Stimulated activated CD4-positive, alpha-beta T cell treated with anti-CD3 and anti-CD28 coated beads, TNF-alpha, amount 100 ng/mL, for 48 hours (primary cell): Measurements from ENCODE around the gene TAC4.

Experiments used
- DNase-seq, 3 donors: peaks; one replicate each; pipeline ENCODE4 v3.0.0-alpha.2; 2020; ENCODE audit warnings: low read depth in 3 of 3

TAC4 gene

DNA sequence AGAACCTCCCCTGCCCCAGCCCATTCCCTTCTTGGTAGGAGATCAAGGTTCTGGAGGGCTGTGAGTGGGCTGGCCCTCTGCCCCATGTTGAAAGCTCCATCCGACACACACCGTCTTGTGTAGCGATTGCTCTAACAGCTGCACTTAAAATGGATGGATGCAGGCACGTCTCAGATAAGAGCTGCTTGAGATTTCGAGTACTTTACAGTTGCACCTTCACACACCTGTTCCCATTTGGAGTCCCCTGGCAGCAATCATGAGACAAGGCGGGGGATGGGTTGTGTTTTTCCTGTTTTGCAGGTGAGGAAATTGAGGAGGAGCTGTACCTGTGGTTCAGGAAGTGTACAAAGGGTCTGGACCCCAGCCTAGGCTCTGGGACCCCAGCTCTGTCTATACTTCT, 25.6 kb upstream of the TAC4 start:
- no peak for DNase-seq

DNA sequence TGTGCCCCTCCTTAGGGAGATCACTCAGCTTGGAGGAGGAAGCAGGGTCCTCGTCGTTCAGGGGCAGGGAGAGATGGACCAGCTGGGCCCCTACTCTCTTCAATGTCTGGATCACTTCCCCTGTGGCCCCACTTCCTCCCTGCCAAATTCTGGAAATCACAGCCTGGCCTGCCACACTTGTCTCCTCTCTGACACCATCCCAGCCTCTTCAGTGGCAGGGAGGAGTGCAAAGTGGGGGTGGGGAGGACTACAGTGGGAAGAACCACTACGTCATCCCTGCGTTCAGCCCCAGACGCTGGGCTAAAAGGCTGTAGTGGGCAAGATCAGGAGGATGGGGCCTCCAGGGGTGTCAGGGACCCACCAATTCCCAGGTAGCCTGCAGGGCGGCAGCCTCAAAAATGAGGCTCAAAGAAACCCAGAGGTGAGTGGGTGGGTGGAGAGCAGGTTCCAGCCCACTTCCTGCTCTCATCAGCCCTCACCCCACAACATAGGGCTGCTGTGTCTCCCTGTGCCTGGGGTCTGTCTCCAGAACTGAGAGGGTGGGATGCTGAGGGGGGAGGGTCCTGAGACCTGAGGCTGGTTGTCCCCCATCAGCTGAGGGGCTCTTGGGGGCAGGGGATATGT, 25.0 kb upstream of the TAC4 start:
- peak in 1 of 3 donors; percentile 19 for DNase-seq

DNA sequence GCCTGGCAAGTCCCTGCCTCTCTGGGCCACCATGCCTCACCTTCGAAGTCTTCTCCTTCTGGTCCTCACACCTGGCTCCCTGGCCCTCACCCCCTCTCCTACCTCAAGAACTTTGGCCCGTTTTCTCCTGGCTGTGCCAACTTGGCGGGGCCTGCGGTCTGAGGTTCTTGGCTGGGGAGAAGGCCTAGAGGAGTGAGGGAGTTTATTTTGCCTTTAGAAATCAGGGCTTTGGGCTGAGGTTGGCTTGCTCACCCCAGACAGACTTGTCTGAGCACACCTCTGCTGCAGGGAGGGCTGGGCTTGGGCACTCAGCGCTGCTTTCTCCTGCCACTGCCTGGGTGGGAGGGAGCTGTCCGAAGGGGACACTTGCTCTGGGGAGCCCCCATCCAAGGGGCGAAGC, 23.3 kb upstream of the TAC4 start:
- DNase-seq = no peak

DNA sequence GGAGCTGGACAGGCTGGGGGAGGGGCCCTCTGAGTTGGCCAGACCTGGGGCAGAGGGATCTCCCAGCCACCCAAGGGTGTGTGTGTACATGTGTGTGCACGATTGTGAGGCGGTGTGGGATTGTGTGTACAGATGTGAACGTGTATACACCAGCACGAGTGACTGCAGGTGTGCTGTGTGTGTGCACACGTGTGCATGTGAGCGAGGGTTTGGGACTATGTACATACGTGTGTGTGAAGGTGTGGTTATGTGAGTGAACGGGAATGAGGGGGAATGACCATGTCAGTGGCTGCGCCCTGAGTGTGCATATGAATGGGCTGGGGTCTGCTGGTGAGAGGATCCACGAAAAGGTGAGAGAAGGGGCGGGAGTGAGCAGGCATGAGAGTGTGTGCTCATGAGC, 22.4 kb upstream of the TAC4 start:
- no peak for DNase-seq

DNA sequence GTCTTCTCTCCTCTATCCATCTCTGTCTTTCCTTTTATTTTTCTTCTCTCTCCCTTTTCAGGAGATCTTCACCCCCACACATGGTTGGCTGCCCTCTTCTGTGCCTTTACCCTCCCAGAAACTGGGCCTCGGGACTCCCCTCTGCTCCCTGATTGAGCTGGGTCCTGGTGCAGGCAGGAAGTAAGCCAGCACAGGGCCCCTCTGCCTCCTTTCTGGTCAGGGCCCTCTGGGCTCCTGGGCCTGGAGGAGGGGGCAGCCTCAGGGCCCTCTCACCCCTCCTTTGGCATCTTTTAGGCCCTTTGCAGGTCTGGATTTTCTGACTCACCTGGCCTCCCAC, 21.1 kb upstream of the TAC4 start:
- no peak for DNase-seq

DNA sequence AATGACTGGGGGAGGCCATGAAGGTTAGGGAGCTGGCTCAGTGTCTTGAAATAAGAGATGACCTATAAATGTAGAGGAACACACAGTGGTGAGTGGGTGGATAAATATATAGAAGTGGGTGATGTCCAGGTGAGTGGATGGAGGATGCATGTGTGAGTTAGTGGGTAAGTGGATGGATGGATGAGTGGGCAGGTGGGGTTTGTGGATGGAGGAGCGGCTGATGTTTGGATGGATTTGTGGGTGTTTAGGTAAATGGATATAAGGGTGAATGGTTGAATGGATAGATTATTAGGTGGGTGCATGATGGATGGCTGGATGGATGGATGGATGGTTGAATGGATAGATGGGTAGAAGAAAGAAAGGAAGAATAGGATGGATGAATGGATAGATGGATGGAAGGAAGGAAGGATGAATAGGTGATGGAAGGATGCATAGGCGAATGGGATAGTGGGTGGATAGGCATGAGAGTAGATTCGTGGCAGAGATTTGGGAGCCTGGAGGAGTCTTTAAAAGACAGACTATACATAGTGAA, 19.1 kb upstream of the TAC4 start:
- no peak for DNase-seq

DNA sequence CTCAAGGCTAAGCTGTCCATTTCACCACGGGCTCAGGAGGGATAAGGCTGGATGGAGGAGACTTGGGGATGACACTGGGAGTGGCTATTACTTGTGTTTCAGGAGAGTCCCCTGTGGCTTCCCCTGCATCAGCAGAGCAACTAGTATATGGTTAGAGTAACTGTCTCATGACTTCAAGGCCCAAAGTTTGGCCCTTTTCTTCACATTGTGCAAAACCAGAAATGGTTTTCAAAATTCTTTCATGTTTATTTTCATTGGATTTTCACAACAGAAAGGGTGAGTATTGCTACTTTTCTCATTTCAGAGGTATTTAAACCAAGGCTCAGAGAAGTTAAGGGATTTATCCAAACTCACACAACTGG, 18.1 kb upstream of the TAC4 start:
- DNase-seq = no peak

DNA sequence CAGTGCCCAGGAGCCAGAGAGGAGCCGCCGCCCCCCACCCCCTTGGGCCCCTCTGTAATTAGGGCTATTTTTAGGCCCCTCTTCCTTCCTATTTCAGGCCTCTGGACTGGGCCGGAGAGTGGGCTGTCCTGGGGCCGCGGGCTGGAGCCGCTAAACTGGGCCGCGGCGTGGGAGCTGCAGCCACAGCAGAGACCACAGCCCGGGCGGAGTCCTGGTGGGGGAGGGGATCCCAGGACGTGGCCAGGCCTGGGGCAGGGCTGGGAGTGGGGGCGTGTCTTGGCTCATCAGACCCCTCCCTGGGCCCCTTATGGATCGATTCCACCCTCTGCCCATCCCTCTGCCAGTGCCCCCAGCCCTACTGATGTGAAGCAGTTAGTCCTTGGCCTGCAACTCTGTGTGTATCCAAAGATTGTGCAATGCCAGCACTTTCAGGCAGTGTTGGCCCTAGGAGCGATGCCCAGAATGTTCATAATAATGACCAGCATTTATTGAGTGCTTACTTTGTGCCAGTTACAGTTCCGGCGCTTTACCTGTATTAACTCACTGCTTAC, 15.0 kb upstream of the TAC4 start:
- DNase-seq = no peak

DNA sequence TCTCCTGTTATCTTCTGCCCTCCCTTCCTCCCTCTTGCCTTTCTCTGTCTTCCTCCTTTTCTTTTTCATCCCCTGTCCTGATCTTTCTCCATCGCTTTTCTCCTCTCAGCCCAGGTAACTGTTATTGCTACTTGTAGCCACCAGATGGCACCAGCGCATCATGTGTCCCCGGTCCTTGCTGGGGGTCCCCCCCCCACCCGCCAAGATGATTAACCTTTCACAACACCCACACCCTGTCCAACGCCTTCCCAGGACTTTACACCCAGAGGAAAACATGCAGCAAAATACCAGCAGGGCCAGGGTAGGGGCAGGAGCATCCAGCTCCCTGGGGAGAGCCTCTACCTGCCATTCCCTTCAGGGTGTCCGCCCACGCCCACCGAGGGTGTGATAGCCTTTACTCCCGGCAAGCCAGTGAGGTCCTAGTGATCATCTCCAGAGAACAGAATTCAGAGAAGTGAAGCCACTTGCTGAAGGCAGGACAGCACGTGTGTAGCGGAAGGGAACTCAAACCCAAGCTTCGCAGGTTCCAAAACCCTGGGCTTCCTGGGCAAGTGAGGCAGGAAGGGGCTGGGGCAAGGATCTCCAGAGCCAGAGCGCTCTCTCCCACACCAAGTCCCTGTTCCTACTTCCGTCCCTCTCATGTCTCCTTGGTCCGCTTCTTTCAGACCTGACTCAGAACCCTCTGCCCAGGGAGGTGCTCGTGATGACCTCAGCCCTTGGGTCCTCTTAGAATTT, 13.4 kb upstream of the TAC4 start:
- peak; percentile 15 to 33 (median 20) for DNase-seq

DNA sequence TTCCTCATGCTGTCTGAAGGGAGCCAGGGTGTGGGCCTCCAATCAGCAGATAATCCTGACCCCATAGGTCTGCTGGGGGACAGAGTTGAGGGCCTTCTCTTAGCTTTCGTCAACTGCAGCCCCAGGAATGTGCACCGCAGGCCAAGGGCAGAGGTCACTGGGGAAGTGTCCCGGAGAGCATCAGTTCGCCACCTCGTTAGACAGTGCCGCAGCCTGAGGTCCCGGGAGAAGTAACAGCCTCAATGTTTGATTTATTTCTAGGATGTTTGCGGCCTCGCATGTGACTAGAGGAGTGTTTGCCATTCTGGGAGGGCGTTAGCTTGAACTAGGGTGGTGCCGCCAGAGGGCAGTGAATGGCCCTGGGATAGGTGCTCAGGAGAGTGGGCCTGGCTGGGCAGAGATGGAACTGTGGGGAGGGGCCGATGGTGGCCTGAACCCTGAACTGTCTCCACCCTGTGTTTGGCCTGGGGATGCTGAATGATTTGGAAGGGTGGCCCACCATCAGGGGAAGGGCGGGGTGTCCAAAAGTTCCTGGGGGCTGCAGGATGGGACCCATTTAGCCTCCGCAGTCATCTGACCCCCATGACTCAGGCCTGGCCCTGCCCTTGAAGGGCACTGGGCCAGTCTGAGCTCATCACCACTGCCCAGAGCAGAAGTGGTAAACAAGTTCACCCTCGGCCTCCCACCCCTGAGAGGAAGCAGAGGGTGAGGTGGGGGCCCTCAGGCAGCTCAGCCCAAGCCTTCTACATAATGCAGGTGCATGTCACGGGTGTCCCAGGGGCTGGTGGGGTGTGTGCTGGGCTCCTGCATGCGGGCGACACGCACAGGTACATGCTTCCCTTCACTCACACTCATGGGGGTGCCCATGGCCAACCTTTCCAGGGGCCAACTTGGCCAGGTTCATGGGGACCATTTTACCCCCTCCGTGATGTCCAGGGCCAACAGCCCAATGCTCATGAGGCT, 12.4 kb upstream of the TAC4 start:
- no peak for DNase-seq

DNA sequence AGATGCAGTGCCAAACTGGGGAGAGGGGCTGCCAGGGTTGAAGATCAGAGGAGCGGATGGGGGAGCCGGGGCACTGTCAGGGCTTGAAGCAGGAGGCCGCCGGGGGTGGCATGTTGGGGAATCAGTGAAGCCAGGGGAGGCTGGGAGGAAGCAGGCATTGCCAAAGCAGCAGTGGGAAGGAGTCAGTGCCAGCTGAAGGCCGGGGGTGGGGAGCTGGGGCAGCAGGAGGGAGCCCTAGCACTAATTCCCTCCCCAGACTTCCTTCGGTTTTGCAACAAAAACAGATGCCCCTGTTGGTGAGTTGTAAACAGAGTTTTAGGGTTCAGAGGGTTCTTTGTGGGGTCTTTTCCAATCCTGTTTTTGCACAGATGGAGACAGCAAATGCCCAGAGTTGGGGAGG, 10.9 kb upstream of the TAC4 start:
- DNase-seq = no peak

DNA sequence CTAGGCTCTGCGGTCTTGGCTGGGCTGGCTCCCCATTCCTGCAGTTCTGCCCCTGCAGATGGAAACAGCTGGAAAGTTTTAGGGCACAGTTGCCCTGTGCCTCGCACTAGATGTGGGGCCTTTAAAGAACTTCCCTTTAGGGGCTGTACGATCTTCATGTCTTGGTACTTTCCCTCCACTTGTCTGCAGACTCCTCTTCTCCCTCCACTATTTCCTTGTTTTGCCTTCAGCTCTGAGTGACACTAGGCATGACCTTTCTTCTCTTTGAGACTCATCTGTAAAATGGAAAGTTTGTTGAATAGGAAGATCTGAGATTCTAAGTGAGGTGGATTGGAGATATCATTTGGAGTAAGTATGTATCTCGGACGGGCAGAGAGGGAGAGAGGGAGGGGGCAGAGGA, 6.3 kb upstream of the TAC4 start:
- DNase-seq = no peak

DNA sequence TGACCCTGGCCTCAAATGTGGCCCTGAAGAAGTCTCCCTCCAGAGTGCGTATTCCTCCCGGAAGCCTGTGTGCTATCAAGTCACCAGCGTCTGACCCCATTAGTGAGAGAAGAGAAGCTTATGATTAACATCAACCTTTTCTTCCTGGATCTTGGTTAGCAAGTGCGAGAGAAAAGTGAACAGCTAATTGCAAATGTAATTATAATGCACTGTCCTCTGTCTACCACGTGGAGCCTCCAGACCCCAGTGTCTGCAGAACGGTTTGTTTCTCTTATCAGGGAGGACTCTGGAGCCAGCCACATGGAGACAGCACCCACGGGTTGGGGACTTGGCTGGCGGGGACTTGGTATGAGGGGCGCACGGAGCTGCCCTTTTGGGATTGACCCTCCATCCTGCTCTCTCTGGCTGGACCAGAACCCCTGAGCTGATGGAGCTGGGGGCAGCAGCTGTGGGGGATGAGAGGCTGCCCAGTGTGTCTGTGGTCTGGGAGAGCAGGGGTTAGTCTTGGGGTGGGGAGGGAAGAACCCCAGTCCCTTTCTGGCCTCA, 5.7 kb upstream of the TAC4 start:
- no peak for DNase-seq

DNA sequence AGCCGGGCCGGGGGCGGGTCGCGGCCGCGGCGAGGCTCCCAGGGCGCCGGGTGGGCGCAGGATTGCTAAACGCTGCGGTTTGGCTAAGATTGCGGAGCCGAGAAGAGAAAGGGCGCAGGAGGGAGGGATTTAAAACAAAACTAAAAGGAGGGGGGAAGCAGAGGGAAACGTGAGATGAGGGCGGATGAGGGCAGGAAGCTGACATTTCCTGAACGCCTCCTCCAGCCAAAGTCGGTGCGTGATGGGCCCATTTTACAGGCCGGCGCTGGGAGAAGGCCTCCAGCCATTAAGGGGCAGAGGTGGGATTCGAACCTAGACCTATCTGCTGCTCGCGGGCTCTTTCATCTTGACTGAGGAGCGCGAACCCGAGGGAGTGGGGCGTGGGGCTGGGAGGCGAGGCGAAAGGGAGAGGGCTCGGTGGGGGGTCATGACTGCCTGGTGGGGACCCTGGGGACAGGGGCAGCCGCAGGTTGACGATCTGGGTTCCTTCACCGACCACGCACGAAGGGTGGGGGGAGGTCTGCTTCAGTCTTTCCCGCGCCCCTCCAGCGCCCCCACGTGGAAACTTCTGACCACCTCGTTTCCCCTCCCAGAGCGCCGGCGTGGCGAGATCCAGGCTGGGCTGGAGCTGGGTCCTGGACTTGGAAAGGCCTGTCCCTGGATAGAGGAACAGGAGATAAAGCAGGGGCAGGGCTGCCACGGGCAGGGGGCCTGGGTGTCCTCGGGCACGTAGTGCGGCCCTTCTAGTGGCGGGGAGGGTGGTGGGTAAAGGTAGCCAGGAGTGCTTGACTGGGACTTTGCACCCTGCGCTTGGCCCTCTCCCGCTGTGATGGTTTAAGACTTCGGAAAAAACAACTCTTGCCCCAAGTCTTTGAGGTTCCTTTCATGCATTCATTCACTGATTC, 3.8 kb upstream of the TAC4 start:
- peak; percentile 37 to 72 (median 39) for DNase-seq

DNA sequence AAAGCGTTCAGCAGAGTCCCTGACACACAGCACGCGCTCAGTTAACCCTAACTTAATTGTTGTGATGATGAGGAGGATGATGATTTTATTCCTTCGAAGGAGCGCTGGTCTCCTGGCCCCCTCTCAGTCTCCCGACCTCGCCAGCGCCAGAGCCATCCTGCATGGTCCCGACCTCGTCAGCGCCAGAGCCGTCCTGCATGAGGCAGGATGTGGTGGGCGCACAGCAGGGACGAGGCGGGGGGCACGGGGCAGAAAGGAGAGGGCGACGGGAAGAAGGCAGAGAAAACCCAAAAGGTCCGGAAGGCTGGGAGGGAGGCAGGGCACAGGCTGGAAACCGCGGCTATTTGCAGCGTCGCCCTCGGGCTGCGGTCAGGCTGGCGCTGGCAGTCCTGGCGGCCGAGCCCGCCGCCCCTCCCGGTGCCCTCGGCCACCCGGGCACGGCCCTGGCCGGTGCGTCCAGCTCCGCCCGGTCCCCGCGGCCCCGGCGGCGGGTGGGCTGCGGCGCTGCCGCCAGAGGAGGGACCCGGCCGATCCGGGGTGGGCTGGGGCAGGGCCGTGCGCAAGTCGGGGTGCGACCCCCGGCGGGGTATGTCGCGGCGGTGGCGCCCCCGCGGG, 3.0 kb upstream of the TAC4 start:
- no peak for DNase-seq

DNA sequence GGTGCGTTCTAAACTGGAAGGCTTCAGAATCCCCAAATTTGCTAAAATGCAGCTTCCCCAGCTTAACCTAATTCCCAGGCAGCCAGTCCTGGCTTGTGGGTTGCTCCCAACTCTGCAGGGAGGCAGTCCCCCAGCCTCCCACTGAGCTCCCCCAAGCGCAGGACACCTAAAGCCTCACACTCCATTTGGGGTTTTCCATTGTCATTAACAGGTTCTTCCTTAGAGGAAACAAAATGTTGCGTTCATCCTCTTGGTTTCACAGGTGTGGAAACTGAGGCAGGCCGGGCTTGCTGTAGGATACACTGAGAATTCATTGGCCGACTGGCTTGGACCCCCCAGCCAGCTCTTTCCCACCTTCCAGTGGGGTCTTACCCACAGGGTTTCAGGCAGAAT, 2.3 kb upstream of the TAC4 start:
- DNase-seq = no peak

DNA sequence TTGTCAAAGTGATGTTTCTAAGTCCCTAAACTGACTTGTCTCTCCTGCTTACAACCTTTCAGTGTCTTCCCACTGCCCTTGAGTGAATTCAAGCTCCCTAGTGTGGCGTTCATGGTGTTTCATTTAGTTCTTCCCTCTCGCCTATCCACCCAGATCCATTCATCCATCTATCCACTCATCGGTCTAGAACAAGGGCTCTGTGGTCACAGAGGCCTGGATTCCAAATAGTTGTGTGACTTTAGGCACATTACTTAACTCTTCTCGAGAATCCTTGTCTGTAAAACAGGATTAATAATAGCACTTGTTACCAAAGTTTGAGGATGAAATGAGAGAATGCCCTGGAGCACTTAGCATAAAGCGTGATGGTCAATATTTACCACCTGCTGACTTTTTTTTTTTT, 870 bp upstream of the TAC4 start:
- DNase-seq = no peak

DNA sequence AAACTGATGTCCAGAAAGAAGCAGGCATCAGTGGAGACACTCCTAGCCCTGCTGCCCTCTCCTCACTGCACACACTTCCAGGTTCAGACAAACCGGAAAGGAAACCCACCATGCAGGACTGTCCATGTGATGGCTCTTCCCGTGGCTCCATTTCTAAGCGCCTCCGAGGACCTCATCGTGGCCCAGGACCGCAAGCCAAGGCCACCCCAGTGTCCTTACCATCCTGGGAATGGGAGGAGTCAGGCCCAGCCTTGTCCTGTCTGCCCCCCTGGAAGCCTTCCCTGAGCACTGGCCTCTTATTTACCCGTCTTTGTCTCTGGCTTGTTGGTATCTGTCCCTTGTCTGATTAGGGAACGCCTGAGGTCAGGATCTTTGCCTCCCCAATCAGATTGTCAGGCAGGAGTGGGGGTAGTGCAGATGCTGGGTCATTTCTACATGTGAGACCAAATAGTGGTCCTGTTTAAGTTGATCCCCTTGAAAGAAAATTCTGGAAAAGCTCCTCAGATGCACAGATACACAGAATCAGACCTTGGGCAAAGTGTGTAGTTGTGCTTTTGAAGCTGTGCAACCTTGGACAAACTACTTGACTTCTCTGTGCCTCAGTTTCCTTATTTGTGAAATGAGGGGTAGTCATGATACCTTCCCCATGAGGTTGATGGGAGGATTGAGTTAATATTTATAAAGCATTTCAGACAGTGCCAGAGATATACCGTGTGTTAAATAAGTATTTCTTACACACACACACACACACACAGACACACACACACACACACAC, 744 bp downstream of the TAC4 start:
- DNase-seq = no peak

DNA sequence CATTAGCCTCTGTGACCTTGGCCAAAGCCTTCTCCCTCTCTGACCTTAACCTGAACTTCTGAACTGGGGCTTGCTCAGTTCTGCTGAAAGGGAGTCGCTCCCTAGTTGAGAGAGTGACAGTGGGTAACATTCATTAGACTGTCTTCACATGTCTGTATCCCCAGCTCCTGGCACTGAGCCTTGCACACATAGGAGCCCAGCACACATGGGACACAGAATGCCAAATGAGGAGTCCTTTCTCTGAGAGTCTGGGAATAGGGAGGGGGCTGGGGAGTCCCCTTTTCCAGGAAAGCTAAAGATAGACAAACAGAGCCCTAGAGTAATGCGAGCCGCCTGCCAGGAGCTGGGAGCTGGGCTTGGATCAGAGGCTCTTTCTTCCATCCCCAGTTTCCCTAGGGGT, 2.5 kb downstream of the TAC4 start:
- no peak for DNase-seq
